SK-N-DZ (cell line): ENCODE results near the gene NCOA1.
"Not testable (repeated sequence)": the region's sequence is repeated elsewhere in the genome, so short reads cannot be mapped to it uniquely, and the experiment has no call there.

Experiments
- DNase-seq: peaks from one replicate; pipeline ENCODE4 v3.0.0-alpha.2; 2015; ENCODE audit warnings: low spot score

The NCOA1 gene

DNA sequence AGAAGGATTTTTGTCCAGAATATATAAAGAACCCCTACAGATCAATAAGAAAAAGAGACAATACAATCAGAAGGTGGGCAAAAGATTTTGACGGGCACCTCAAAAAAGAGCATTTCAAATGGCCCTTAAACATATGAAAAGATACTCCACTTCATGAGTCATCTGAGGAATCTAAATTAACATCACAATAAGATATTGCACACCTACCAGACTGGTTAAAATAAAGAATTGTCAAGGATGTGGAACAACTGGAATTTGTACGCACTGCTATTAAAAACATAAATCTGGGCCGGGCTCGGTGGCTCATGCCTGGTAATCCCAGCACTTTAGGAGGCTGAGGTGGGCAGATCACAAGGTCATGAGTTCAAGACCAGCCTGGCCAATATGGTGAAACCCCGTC lies 17.0 kb upstream of the NCOA1 start:
- no peak for DNase-seq

DNA sequence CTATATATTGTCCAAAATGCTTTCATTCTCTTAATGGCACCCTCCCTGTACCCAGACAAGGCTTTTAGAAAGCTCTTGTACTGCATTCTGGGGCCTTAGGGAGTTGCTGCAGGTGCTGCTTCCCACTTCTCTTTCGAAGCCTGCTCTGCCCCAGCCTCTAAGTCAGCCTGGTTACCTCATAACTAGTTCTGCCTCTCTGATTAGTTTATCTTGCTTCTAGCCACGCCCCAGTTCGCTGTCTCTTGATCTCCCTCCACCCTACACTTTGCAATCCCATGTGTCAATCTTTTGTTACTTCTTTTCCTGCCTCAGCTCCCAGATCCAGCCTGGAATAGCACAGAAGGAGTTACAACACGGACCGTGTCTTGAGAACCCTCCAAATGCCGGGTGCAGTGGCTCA lies 13.8 kb upstream of the NCOA1 start:
- no peak for DNase-seq

DNA sequence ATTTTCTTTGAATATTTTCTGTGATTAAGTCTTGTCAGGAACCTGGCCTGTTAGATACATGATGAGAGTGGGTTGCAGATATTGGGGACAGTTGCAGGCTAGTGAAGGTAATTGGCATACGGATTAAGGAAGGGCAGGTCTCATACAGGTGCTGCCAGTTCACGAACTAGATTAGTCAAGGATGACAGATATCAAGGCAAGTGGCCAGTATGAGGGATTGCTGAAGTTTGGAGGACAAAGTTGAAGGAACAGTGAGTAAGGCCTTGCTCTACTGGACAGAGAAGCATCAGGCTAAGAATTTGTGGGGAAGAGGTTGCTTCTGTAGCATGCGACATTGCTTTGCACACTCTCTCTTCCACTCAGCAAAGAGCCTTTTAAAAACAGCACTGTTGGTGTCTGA lies 12.8 kb upstream of the NCOA1 start:
- no peak for DNase-seq

DNA sequence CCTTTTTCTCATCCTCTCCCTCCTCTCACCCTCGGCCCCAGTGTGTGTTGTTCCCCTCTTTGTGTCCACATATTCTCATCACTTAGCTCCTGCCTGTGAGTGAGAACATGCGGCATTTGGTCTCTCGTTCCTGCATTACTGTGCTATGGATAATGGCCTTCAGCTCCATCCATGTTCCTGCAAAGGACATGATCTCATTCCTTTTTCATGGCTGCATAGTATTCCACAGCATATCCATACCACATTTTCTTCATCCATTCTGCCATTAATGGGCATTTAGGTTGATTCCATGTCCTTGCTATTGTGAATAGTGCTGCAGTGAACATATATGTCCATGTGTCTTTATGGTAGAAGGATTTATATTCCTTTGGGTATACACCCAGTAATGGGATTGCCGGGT lies 10.8 kb upstream of the NCOA1 start:
- no peak for DNase-seq

DNA sequence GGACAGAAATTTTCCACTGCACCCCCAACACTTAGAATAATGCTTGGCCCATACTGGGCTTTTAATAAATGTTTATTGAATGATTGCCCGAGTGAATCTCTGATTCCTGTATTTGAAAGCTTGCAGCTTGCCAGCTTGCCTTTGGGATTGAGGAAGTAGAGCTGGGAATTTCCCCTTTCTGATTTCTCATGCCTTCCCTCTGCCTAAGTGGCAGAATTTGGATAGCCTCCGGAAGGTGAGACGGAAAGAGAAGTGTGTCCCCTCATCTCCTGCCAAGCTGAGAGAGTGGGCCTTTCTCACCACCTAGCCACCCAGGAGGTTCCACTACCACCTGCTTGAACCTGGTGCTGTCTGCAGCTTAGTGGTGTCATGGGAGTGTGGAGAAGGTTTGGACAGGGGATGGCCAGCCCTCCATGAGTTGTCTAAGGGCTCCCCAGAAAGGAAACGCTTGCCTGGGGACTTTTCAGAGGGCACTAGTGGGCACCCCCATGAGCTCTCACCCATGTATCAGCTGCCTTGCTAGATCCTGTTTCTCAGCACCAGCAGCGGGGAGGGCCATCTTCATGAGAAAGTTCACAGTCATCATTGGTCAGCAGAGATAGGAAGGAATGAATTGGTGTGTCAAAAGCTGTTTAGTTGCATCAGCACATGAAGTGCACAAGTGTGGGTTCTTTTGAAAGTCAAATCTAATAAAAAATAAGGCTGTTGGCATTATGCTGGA lies 8.6 kb upstream of the NCOA1 start:
- no peak for DNase-seq

DNA sequence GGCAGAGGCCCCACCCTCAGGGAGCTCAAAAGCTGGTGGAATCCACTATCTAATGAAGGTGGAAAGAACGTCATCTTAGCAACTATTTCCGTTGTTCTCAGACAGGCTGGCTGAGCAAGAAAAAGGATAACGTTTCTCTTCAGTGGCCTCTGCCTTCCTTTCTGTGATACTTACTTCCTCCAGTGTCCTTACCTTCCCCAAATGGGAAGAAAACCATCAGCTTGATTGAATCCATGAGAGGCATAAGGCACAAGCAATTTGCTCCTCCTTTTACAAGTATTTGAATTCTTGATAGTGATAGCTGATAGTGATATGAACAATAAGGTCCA lies 8.1 kb upstream of the NCOA1 start:
- no peak for DNase-seq

DNA sequence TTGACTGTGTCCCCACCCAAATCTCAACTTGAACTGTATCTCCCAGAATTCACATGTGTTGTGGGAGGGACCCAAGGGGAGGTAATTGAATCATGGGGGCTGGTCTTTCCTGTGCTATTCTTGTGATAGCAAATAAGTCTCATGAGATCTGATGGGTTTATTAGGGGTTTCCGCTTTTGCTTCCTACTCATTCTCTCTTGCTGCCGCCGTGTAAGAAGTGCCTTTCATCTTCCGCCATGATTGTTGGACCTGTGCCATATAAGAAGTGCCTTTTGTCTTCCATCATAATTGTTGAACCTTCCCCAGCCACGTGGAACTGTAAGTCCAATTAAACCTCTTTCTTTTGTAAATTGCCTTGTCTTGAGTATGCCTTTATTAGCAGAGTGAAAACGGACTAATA lies 6.4 kb upstream of the NCOA1 start:
- not testable (repeated sequence) for DNase-seq

DNA sequence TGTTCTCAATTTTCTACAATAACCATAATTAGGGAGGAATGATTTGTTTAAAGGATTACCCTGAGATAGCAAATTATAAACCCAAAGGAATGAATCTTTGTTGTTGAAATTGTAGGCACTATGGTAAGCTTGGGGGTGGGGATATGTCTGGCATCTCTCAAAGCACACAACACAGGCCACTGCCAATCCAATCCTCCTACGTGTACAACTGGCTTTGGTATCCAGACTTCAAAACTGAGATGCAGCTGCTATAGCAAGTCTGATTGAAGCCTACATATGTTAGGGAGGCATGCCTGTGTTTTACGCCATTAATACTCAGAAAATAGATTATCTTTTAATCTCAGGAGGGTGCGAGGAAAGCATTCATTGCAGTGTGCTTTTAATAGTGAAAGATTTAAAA lies 5.9 kb upstream of the NCOA1 start:
- no peak for DNase-seq

DNA sequence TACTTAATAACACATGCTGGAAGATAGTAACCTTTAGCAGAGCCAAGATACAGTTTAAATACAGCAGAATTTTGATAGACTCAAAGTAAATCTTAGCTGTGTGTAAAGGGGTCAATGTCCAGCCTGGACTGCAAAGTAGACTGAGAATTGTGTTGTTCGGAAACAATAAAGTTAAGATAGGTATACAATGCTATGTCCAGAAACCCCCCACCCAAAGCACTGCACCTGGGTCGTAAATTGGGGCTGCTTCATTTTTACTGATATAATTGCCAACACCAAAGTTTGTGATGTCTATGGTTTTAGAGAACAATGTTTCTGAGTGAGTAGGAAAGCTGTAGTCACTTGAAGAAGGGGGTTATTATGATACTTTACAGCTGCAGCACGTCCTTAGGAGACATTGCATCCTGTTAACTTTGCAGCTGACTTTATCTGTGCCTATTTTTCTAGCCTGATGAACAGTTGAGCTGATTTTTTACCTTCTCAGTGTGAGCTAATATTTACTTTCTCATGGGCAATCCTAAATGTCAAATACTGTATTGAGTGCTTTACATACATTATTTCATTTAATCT lies 4.3 kb upstream of the NCOA1 start:
- DNase-seq, result no peak

DNA sequence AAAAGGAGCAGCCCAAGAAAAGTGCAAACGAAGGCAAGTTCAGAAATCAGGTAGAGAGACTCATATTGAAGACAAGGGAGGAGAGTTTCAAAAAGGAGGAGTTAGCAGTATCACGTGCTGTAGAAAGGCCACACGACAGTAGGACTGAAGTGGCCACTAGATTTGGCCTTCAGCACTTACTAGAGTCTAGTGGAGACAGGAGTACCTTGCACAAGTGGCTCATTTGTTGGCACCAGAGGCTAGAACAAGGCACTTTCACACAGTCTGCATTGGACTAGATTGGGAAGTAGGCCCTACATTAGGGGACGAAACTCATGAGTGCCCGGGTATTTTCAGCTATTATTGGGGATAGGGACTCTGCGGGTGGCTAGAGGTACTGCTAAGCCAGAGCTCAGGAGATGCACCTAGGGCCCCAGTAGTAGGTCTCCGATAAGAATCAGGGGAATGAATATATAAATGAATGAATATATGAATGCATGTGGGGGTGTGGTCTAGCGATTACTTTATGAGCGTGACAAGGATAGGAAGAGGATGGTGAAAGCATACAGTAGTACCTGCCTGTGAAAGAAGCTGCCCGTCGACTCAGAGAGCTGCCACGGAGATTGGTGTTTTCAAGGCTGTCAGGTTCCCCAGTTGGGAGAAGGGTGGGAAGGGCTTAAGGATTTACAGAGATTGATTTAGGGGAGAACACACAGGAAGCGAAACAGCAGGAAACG lies 1.4 kb upstream of the NCOA1 start:
- DNase-seq, result no peak

DNA sequence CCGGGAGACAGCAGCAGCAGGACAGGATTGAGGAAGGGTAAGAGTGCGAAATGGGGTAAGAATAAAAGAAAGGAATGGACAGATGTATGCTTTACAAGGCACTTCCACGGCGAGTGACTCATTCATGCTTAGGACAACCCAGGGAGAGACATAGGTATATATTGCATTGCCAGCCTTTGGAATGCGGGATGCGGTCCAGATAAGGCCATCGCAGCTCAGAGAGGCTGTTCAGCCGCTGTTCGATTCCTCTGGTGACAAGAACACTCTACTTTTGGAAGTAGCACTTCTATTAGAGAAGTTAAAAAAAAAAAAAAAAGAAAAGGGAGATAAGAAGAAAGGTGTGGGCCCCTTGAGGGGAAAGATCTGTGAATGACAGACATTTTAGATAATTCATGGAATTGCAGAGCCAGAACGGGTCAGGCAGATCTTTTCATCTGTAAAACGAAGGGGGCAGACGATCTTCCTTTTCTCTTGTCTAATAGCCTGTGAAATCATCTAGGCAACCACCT lies 819 bp upstream of the NCOA1 start:
- DNase-seq, result peak; percentile 2

DNA sequence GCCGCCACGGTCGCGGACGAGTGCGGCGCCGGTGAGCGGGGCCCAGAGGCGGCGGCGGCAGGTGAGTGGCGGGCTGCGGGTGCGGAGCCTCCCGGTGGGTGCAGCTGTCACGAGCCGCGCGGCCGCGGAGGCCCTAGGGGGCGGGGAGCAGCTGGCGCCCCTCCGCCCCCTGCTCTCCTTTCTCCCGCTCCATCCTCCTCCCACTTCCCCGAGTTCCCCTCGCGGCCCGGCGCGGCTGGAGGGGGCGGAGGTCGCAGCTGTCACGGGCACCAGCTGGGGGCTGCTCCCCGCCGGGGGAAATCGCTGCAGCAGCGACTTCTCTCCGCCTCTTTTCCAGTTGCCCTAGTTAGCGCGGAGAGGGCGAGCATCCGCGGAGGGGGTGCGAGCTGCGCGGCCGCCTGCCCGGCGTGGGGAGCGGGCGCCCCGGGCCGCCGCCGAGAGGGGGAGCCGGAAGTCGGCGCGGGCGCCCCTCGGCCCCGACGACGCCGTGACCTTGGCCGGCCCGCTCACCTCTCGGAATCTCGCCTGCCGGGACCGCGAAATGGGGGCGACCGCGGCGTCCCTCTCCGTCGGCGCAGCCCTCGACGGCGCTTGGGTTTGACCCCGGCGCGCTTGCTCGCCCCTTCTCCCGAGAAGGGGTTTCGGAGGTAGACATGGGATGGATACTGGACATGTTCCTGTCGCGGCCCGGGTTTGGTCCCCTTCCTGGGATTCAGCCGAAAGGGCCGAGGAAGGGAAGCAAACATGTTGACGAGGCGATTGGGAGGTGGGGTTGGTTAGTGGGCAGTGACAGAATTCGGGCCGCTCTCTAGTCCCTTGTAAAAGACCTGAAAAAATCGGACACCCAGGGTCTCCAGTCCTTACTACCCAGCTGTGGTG lies 727 bp downstream of the NCOA1 start:
- peak; percentile 58 for DNase-seq

DNA sequence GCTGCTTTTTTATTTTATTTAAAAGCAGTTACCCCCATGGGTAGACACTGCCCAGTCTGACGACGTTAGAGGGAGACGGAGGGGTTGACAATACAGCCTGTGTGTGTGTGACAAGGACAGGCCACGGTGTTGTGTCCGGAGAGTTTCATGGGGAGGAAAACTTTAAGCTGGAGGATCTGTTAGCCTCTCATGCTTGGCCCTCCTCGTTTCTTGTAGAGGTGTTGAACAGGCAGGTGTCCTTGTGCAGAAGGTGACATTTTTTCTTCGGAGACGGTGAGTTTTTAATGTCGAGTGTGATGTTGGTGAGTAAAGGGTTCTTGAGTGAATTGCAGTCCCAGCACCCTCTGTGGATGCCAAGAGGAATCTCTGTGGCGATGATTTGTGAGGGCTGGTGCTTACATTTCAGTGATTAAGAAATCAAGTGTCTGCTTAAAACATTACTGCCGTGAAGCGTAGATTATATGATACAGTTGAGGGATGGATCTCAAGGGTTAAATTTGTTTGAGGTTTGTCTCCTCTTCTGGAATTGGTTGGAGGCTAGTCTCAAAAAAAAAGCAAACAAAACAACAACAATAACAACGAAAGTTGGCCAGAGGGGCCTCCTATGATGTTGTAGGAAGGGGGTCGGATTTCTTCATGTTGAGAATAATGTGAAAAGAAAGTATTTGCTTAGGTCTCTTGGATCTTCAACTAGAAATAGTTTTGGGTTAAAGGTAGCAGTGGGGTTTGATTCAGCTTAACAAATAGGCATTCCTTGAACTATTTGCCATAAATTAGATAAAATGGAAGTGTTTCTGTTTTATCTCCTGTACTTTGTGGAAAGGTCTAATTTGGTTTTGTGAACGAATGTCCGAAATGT lies 1.6 kb downstream of the NCOA1 start:
- peak; percentile 12 for DNase-seq

DNA sequence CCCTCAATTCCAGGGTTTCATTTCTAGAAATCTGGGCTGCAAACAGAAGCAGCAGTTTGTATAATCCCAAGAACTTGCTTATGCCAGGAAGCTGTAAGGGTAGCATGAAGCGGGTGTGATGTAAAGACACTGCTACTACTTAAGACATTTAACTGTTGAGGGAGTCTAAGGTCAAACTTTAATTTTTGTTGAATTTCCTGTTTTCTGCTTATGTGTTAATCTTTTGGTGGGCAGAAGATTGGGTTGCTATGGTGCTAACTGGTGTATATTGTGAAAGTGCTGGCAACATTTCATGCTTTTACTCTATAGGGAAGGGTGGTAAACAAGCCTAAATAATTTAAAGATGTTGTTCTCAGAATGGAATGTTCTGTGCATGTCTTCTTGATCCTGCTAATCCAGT lies 2.7 kb downstream of the NCOA1 start:
- DNase-seq, result no peak

DNA sequence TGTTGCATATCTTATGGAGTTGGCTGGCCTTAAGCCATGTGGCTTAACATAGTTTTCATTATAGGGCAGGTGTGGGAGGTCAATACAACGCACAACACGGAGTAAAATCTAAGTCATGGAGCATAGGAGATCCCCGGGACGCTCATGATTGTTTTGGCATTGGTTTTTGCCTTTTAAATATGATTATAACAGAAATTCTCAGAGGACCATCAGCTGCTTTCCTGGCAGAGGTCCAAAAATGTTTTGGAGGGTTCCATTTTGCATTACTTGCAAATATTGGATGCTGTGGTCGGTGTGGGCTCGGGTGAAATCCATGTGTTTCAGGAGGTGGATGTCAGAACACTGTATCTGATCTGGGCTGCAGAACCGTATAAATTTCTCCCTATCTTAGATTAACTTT lies 3.4 kb downstream of the NCOA1 start:
- DNase-seq, result no peak

DNA sequence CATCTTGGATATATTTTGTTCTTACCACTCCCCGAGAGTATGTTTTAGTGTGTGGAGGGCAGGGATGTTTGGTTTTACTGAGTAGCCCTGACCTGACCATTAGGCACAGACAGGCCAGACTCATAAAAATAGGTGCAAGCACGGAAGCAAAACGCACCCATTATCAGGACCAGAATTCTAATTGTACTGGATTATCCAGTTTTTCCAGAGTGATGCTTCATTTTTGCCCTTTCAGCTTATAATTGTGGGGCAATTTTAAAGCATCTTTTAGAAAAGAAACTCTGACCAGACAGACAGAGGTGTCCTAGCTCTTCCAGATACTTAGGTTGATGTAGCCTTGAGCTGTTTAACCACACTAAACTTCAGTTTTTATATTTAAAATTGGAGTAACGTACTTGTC lies 4.4 kb downstream of the NCOA1 start:
- no peak for DNase-seq

DNA sequence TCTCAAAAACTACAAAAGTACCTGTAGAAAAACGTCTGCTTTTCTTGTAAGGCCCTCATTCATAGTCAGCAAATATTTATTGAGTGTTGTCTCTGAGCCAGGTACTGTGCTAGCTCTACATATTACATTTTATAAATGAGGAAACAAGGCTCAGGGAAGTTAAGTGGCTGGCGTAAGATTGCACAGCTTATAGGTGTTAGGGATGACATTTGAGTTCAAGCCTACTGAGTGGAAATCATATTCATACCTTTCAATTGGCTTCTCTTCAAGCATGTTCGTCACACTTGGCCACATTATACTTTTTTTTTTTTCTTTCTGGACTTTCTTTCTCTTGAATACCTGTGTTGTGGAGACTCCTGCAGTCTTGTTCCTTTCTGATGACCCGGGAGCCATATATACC lies 5.9 kb downstream of the NCOA1 start:
- no peak for DNase-seq

DNA sequence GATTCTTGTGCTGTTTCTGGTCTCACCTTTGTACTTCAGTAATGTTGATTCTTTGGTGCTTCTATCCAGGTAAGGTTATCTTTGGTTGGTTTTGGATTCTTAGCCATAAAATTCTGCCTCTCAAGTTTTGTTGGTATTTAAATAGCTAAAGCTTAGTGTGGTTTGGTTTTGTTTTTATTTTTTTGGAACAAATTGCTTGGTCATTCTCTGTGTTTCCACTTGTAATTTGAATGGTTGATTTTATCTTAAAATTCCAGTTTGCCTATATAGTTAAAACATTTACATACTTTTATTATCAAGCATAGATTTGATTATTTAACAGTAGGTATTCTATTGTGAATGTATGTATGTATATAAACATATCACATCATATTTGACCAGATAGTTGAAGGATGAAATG lies 6.6 kb downstream of the NCOA1 start:
- DNase-seq, result no peak

DNA sequence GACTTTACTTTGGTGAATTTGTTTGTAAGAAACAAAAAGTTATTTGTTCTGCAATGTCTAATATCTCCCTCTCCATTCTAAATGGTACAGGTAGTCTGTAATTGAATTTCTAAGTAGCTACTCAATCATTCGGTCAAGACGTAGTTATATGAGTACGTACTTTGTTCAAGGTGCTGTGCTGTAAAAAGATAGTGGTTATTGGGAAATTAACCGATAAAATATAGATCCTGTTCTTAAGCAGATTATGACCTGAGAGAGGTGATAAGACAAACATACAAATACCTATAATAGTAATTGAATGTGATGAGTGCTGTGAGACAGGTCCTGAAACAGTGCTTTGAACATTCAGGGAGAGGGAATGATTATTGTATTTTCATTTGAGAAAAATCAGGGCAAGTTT lies 7.1 kb downstream of the NCOA1 start:
- DNase-seq, result no peak

DNA sequence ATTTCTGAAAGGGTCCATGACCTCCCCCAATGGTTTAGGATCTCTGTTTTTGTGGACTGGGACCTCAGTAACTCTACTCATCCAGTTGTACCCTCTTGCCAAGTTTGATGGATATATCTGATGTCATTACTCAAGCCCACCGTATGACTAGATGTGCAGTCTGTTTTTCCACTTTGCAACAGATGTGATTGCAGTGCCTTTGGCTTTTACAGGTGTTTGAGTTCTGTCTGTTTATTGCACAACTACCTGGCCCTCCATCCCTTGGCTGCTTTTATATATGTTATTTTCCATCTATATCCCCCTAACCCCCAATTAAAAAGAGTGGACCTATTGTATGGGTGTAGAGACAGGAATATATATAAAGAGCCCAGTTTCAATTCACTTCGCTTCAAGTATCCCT lies 10.8 kb downstream of the NCOA1 start:
- no peak for DNase-seq
